ENCODE measurements around the gene ZNFX1.

DNA sequence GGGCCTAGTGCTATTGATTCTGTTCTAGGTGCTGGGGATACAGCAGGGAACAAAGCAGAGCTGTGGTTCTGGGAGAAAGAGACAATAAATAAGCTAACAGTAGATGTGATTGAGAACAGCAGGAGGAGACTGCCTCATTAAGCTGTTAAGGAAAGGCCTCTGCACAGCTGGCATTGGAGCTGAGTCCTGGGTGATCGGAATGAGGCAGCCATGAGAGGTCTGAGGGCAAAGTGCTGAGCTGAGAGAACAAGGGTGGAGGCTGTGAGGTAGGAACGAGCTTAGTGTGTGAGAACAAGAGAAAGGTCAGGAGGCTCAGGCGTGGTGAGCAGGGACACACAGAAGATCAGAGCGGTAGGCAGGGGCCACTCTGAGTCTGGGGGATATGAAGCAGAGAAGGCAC lies 40.3 kb downstream of the ZNFX1 start:
- TF ChIP-seq CTCF (conservative IDR thresholded peaks at IDR 0.05; ENCODE audit: low read length) (no peak), EZH2phosphoT487 (IDR thresholded peaks at IDR 0.05; ENCODE audit: borderline replicate concordance) (no peak)

All from Loucy (cell line).